HEK293 (cell line): ENCODE data around the gene VAPA.
A peak's percentile ranks its signal among the peaks of the same experiment; 100 is the strongest.

Experiments
- CTCF ChIA-PET: fragments of 350-600 bp; formaldehyde crosslinking; extraction: SDS; loops from one replicate; lab custom pipeline; 2021; ENCODE audit warnings: antibody characterized with exemption; lab: Yijun Ruan, JAX
- POLR2A ChIA-PET: fragments of 300-600 bp; formaldehyde crosslinking; extraction: SDS; loops from one replicate; lab custom pipeline; 2020; ENCODE audit warnings: antibody characterized with exemption, inconsistent platforms; lab: Yijun Ruan, JAX
- H3K27ac ChIP-seq: fragments of 200-500 bp; sonication (Bioruptor generic); 2 replicates; pipeline ENCODE4 v1.5.1; 2014; ENCODE audit warnings: low read depth, low read length, control low read depth, inconsistent platforms; ENCODE audit errors: extremely low read depth
- H3K36me3 ChIP-seq, 2 experiments: fragments of 200-500 bp in 1 of 2; sonication (Bioruptor generic) in 1 of 2; 1 replicate in 1 of 2; 2 replicates in 1 of 2; pipeline ENCODE4 v1.5.1; 2014 to 2017; ENCODE audit warnings: inconsistent platforms in 2 of 2, low read length in 2 of 2; ENCODE audit not compliant: control insufficient read depth in 2 of 2, insufficient read depth in 1 of 2
- H3K4me1 ChIP-seq: fragments of 200-500 bp; sonication (Bioruptor generic); 2 replicates; pipeline ENCODE4 v1.5.1; 2014; ENCODE audit warnings: mild to moderate bottlenecking, low read length, inconsistent platforms; ENCODE audit not compliant: control insufficient read depth, insufficient read depth
- H3K4me3 ChIP-seq: 2 replicates; pipeline ENCODE4 v1.5.1; 2011; ENCODE audit warnings: low read depth, mild to moderate bottlenecking, control low read depth, low read length, moderate library complexity
- H3K9me3 ChIP-seq: fragments of 200-500 bp; sonication (Bioruptor generic); 2 replicates; pipeline ENCODE4 v1.5.1; 2014; ENCODE audit warnings: low read depth, low read length, inconsistent platforms; ENCODE audit not compliant: control insufficient read depth, insufficient read depth
- SCRT2 ChIP-seq: fragments of 450-650 bp; formaldehyde crosslinking; IDR thresholded peaks from 2 replicates; pipeline ENCODE4 v1.5.1; 2016; ENCODE audit warnings: missing biosample characterization, missing genetic modification characterization
- SP7 ChIP-seq: fragments of 450-650 bp; formaldehyde crosslinking; IDR thresholded peaks from 2 replicates; pipeline ENCODE4 v1.5.1; 2016; ENCODE audit warnings: missing biosample characterization, missing genetic modification characterization
- ZNF157 ChIP-seq: fragments of 450-650 bp; formaldehyde crosslinking; IDR thresholded peaks from 2 replicates; pipeline ENCODE4 v1.5.1; 2016; ENCODE audit warnings: missing biosample characterization, missing genetic modification characterization
- ZNF302 ChIP-seq: fragments of 450-650 bp; formaldehyde crosslinking; IDR thresholded peaks from 2 replicates; pipeline ENCODE4 v1.5.1; 2016; ENCODE audit warnings: missing biosample characterization, missing genetic modification characterization, low read depth
- ZNF324 ChIP-seq: fragments of 450-650 bp; formaldehyde crosslinking; IDR thresholded peaks from 2 replicates; pipeline ENCODE4 v1.5.1; 2016; ENCODE audit warnings: missing biosample characterization, missing genetic modification characterization
- ZNF600 ChIP-seq: fragments of 450-650 bp; formaldehyde crosslinking; IDR thresholded peaks from 2 replicates; pipeline ENCODE4 v1.5.1; 2016; ENCODE audit warnings: missing biosample characterization, missing genetic modification characterization
- ZNF629 ChIP-seq: fragments of 450-650 bp; formaldehyde crosslinking; IDR thresholded peaks from 2 replicates; pipeline ENCODE4 v1.5.1; 2017; ENCODE audit warnings: missing biosample characterization, missing genetic modification characterization
- TF ChIP-seq, protein P1 (sequence below): fragments of 450-650 bp; formaldehyde crosslinking; conservative IDR thresholded peaks from 2 replicates; pipeline ENCODE4 v1.5.1; 2016; ENCODE audit warnings: low read depth, missing biosample characterization, missing genetic modification characterization
- TF ChIP-seq, protein P2 (sequence below): fragments of 450-650 bp; formaldehyde crosslinking; IDR thresholded peaks from 2 replicates; pipeline ENCODE4 v1.5.1; 2017; ENCODE audit warnings: missing biosample characterization, missing genetic modification characterization
- TF ChIP-seq, protein P3 (sequence below): fragments of 450-650 bp; formaldehyde crosslinking; IDR thresholded peaks from 2 replicates; pipeline ENCODE4 v1.5.1; 2016; ENCODE audit warnings: missing biosample characterization, missing genetic modification characterization
- TF ChIP-seq, protein P4 (sequence below): fragments of 450-650 bp; formaldehyde crosslinking; IDR thresholded peaks from 2 replicates; pipeline ENCODE4 v1.5.1; 2016; ENCODE audit warnings: missing biosample characterization, missing genetic modification characterization, low read depth

VAPA gene

DNA sequence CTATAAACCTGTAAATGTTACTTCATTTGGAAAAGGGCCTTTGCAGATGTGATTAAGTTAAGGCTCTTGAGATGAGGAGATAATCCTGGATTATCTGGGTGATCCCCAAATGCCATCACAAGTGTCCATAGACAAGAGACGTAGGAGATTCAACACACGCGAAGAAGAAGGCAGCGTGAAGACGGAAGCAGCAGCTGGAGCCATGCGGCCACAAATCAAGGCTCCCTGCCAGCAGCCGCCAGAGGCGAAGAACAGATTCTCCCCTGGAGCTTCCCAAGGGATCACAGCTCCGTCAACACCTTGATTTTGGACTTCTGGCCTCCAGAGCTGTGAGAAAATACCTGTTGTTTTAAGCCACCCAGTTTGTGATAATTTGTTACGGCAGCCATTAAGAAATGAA is 11.0 kb upstream of the VAPA start (continued):
- TF ChIP-seq, protein P1, sequence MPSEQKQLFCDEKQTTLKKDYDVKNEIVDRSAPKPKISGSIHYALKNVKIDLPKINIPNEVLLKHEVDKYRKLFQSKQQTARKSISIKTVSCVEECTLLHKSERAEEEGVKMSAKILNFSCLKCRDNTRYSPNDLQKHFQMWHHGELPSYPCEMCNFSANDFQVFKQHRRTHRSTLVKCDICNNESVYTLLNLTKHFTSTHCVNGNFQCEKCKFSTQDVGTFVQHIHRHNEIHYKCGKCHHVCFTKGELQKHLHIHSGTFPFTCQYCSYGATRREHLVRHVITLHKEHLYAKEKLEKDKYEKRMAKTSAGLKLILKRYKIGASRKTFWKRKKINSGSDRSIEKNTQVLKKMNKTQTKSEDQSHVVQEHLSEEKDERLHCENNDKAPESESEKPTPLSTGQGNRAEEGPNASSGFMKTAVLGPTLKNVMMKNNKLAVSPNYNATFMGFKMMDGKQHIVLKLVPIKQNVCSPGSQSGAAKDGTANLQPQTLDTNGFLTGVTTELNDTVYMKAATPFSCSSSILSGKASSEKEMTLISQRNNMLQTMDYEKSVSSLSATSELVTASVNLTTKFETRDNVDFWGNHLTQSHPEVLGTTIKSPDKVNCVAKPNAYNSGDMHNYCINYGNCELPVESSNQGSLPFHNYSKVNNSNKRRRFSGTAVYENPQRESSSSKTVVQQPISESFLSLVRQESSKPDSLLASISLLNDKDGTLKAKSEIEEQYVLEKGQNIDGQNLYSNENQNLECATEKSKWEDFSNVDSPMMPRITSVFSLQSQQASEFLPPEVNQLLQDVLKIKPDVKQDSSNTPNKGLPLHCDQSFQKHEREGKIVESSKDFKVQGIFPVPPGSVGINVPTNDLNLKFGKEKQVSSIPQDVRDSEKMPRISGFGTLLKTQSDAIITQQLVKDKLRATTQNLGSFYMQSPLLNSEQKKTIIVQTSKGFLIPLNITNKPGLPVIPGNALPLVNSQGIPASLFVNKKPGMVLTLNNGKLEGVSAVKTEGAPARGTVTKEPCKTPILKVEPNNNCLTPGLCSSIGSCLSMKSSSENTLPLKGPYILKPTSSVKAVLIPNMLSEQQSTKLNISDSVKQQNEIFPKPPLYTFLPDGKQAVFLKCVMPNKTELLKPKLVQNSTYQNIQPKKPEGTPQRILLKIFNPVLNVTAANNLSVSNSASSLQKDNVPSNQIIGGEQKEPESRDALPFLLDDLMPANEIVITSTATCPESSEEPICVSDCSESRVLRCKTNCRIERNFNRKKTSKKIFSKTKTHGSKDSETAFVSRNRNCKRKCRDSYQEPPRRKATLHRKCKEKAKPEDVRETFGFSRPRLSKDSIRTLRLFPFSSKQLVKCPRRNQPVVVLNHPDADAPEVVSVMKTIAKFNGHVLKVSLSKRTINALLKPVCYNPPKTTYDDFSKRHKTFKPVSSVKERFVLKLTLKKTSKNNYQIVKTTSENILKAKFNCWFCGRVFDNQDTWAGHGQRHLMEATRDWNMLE (tag by site-specific recombination), result no peak
- TF ChIP-seq, protein P2, sequence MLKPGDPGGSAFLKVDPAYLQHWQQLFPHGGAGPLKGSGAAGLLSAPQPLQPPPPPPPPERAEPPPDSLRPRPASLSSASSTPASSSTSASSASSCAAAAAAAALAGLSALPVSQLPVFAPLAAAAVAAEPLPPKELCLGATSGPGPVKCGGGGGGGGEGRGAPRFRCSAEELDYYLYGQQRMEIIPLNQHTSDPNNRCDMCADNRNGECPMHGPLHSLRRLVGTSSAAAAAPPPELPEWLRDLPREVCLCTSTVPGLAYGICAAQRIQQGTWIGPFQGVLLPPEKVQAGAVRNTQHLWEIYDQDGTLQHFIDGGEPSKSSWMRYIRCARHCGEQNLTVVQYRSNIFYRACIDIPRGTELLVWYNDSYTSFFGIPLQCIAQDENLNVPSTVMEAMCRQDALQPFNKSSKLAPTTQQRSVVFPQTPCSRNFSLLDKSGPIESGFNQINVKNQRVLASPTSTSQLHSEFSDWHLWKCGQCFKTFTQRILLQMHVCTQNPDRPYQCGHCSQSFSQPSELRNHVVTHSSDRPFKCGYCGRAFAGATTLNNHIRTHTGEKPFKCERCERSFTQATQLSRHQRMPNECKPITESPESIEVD (tag by site-specific recombination), result no peak

DNA sequence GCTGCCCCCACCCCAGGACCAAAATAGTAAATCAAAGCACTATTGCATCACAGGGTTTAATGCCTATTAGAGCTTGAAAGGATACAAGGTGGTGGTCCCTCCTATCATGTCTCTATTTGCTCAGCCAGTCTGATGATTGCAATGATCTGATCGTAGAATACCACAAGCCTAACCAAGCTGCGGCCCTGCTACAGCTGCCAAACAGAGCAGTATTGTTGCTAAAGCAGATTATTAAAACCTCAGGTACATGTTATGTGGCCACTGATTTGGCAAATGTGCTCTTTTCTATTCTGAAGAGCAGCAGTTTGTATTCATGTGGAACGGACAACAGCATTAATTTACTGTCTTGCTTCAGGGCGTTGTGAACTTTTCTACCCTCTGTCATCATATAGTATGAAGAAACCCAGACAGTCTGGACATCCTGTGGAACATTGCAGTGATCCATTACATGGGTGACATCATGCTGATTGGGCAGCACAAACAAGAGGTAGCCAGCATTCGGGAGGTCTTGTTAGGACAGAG is 8.4 kb upstream of the VAPA start:
- H3K27ac ChIP-seq, result no peak overlapping the region
- CTCF ChIA-PET, result interaction anchor here (0.6 kb wide), 1 partner anchor 12 kb away, joined by 3 read pairs; no protein-coding TSS in a partner anchor
- H3K4me3 ChIP-seq, result no peak overlapping the region
- H3K9me3 ChIP-seq, result no peaks in the 10 kb centered on the region
- H3K36me3 ChIP-seq, result no peaks in the 10 kb centered on the region
- POLR2A ChIA-PET, result interaction anchor here (1.3 kb wide), 1 partner anchor 8 kb away, joined by 4 read pairs; the partner anchor contains the start of gene VAPA
- no peaks in the 10 kb centered on the region for H3K4me1 ChIP-seq
- TF ChIP-seq ZNF157 (tag by site-specific recombination), result no peak
- TF ChIP-seq ZNF600 (tag by site-specific recombination), result peak; percentile 73
- no peak for TF ChIP-seq SP7
- no peak for TF ChIP-seq ZNF324
- TF ChIP-seq, protein P3, sequence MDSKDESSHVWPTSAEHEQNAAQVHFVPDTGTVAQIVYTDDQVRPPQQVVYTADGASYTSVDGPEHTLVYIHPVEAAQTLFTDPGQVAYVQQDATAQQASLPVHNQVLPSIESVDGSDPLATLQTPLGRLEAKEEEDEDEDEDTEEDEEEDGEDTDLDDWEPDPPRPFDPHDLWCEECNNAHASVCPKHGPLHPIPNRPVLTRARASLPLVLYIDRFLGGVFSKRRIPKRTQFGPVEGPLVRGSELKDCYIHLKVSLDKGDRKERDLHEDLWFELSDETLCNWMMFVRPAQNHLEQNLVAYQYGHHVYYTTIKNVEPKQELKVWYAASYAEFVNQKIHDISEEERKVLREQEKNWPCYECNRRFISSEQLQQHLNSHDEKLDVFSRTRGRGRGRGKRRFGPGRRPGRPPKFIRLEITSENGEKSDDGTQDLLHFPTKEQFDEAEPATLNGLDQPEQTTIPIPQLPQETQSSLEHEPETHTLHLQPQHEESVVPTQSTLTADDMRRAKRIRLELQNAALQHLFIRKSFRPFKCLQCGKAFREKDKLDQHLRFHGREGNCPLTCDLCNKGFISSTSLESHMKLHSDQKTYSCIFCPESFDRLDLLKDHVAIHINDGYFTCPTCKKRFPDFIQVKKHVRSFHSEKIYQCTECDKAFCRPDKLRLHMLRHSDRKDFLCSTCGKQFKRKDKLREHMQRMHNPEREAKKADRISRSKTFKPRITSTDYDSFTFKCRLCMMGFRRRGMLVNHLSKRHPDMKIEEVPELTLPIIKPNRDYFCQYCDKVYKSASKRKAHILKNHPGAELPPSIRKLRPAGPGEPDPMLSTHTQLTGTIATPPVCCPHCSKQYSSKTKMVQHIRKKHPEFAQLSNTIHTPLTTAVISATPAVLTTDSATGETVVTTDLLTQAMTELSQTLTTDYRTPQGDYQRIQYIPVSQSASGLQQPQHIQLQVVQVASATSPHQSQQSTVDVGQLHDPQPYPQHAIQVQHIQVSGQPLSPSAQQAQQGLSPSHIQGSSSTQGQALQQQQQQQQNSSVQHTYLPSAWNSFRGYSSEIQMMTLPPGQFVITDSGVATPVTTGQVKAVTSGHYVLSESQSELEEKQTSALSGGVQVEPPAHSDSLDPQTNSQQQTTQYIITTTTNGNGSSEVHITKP (tag by site-specific recombination), result 0 out of 2 replicates have a peak, but pooled peaks have one; percentile 17
- TF ChIP-seq, protein P4, sequence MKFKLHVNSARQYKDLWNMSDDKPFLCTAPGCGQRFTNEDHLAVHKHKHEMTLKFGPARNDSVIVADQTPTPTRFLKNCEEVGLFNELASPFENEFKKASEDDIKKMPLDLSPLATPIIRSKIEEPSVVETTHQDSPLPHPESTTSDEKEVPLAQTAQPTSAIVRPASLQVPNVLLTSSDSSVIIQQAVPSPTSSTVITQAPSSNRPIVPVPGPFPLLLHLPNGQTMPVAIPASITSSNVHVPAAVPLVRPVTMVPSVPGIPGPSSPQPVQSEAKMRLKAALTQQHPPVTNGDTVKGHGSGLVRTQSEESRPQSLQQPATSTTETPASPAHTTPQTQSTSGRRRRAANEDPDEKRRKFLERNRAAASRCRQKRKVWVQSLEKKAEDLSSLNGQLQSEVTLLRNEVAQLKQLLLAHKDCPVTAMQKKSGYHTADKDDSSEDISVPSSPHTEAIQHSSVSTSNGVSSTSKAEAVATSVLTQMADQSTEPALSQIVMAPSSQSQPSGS, result peak; percentile 59; the same call in 1 of the 2 replicates
- TF ChIP-seq ZNF629 (tag by site-specific recombination), result 0 out of 2 replicates have a peak, but pooled peaks have one; percentile 36
- TF ChIP-seq SCRT2 (tag by site-specific recombination), result no peak
- no peak for TF ChIP-seq ZNF302 (tag by site-specific recombination)
